Epithelial cell of esophagus (primary cell): ENCODE measurements around the gene BRMS1L.

Experiments used
- DNase-seq: peaks from one replicate; pipeline ENCODE4 v3.0.0; 2010; ENCODE audit warnings: low read depth
- H3K4me3 ChIP-seq: 2 replicates; pipeline ENCODE4 v1.5.1; 2011; ENCODE audit warnings: mild to moderate bottlenecking, low read length, control low read depth
- TF ChIP-seq, protein P1 (sequence below): IDR thresholded peaks from 2 replicates; pipeline ENCODE4 v1.5.1; 2011; ENCODE audit warnings: low read depth, mild to moderate bottlenecking, low read length, control low read depth, inconsistent platforms; ENCODE audit not compliant: insufficient read depth; ENCODE audit errors: missing control alignments

The BRMS1L gene

DNA sequence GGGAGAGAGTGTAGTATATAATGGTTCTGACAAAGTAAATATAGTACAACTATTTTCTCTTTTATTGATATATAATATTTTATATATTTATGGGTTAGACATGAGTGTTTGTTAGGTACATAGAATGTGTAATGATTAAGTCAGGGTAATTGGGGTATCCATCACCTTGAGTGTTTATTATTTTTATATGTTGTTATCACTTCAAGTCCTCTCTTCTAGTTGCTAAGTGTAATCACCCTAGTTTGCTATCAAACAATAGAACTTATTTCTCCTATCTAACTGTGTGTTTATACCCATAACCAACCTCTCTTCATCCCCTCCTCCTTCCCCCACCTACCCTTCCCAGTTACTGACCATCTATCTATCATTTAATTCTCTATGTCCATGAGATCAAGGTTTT lies 64.2 kb downstream of the BRMS1L start:
- TF ChIP-seq, protein P1, sequence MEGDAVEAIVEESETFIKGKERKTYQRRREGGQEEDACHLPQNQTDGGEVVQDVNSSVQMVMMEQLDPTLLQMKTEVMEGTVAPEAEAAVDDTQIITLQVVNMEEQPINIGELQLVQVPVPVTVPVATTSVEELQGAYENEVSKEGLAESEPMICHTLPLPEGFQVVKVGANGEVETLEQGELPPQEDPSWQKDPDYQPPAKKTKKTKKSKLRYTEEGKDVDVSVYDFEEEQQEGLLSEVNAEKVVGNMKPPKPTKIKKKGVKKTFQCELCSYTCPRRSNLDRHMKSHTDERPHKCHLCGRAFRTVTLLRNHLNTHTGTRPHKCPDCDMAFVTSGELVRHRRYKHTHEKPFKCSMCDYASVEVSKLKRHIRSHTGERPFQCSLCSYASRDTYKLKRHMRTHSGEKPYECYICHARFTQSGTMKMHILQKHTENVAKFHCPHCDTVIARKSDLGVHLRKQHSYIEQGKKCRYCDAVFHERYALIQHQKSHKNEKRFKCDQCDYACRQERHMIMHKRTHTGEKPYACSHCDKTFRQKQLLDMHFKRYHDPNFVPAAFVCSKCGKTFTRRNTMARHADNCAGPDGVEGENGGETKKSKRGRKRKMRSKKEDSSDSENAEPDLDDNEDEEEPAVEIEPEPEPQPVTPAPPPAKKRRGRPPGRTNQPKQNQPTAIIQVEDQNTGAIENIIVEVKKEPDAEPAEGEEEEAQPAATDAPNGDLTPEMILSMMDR = no peak
- no peak overlapping the region for H3K4me3 ChIP-seq
- DNase-seq = no peak

DNA sequence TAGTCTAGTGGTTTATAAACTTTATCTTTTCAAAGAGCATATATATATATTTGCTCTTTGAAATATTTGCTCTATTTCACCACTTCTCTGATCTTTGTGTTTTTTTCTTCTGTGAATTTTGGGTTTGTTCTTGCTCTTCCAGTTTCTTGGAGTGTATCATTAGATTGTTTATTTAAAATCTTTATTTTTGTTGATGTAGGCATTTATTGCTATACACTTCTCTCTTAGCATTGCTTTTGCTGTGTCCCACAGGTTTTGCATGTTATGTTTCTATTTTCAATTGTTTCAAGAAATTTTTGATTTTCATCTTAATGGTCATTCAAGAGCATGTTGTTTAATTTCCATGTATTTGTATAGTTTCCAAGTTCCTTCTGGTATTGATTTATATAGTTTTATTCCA lies 69.1 kb downstream of the BRMS1L start:
- TF ChIP-seq, protein P1 = no peak
- H3K4me3 ChIP-seq = no peak overlapping the region
- no peak for DNase-seq

DNA sequence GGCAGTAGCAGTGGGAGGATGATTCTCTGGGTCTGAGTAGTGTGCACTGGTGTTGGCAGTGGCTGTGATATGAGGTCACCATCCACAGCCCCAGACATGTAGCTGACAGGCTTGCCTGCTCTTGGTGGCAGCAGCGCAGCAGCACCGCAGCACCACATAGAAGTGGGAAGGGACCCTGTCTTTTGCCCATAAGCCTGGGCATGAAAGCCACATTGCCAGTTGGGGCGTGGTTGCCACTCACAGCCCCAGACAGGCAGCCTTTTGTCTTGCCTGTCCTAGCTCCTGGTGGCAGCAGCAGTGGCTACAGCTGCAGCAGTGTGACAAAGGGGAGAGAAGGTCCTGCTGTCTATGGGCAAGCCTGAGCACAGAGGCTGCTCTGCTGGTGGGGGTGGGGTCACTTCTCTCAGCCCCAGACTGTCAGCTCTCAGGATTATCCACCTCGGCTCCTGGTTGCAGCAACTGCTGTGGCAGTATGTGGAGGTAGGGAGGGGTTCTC lies 71.5 kb downstream of the BRMS1L start:
- TF ChIP-seq, protein P1 = peak; percentile 4
- DNase-seq = peak; percentile 6

DNA sequence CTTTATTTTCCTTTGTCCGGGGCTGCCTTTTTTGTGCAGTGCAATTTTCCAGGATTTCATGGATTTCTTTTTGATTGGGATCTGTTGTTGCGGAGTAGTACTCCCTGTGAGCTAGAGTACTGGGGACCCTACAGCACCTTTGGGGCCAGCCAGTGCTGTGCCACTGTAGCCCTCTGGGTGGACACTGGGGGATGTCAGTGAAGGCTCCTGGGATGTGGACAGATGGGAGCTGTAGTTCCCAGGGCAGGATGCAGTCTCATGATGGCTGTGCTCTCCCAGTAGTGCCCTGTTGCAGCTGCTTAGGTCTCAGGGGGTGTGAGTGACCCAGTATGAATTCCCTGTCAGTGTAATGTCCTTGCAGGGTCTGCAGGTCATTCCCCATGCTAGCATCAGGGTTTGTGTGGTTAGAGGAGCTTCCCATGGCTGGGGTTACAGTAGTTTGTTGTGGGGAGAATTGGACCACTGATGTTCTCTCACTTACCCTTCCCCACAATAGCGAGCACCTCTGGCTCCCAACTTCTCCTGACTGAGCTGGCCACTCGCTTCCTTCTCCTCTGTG lies 72.2 kb downstream of the BRMS1L start:
- TF ChIP-seq, protein P1 = no peak
- no peak for DNase-seq
- no peak overlapping the region for H3K4me3 ChIP-seq

More for the DNA sequence above, 71.5 kb downstream of the BRMS1L start:
- no peak overlapping the region for H3K4me3 ChIP-seq

DNA sequence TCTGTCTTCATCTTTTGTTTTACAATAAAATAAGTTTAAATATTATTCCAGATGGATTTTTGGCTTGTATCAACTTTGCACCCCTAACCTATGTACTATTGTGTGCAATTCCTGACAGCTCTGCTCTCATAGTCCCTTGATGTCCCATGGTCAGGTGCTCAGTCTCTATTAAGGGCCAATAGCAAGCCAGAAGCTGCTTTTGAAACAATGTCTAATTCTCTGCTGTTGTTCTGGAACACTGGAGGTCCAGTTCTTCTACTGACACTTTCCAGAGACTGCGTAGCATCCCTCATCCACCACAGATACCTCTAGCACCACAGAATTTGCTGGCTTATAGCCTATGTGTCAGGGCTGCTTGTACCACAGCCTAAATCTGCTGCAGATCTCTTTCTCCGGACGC lies 74.6 kb downstream of the BRMS1L start:
- no peak for DNase-seq
- H3K4me3 ChIP-seq = no peak overlapping the region
- TF ChIP-seq, protein P1 = no peak

DNA sequence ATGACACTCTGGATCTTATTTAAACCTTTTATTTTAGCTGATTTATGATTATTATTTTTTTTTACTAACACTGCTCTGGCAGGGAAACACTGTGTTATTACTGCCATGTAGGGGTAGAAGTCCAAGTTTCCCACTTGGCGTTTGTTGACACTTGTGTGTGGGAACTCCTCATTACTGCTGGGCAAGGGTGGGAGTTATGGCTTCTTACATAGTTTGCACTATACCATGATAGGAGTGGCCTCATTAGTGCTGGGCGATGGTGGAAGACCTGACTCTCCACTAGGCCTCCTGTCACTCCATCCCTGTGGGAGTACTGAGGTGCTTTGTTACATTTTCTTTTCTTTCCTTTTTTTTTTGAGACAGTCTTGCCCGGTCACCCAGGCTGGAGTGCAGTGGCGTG lies 83.5 kb downstream of the BRMS1L start:
- DNase-seq = no peak
- H3K4me3 ChIP-seq = no peak overlapping the region
- TF ChIP-seq, protein P1 = no peak

DNA sequence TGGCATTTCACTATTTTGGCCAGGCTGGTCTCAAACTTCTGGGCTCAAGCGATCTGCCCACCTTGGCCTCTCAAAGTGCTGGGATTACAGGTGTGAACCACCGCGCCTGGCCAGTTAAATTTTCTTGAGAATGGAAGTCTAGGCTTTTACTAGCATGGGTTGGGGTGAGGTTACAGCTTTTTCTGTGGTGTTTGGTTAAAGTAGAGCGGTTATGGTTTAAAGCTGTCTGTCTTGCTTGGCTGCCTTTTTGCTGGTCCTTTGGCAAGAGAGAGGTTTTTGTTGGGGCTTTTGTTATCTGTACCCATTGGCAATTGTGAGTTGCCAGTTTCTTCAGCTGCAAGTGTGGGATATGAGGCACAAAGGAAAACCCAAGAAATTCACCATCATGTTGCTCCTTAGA lies 84.1 kb downstream of the BRMS1L start:
- DNase-seq = no peak
- H3K4me3 ChIP-seq = no peak overlapping the region
- TF ChIP-seq, protein P1 = no peak
